B cell (primary cell): Measurements from ENCODE around the gene VPS54. TPM values are rescaled to one million over a fixed set of nuclear protein-coding genes. Genes with fewer than 3 reads are reported as not detected.

Experiments used
- ATAC-seq: fragments of 200-7000 bp; cut with Tn5 transposase; one replicate; pipeline ENCODE4 v1.10.0; 2021; ENCODE audit warnings: low read depth, mild to moderate bottlenecking, moderate number of reproducible peaks, moderate library complexity
- CTCF ChIA-PET: fragments of 350-600 bp; sonication (Branson Sonifier 250); formaldehyde crosslinking; loops from one replicate; lab custom pipeline; 2021; ENCODE audit warnings: antibody characterized with exemption, inconsistent platforms; lab: Charles Lee
- POLR2A ChIA-PET: fragments of 350-600 bp; sonication (Branson Sonifier 250); formaldehyde crosslinking; loops from one replicate; lab custom pipeline; 2021; ENCODE audit warnings: antibody characterized with exemption; lab: Charles Lee
- DNase-seq: peaks from one replicate; pipeline ENCODE4 v3.0.0; 2013
- H2AFZ ChIP-seq: 2 replicates; pipeline ENCODE4 v1.6.1; 2012; ENCODE audit warnings: mild to moderate bottlenecking, low read depth, low read length; ENCODE audit not compliant: insufficient read depth, poor library complexity, severe bottlenecking
- H3K27ac ChIP-seq, 2 donors: 1 replicate in 1 of 2; 2 replicates in 1 of 2; pipeline ENCODE4 v1.5.1; 2012 to 2013; ENCODE audit warnings: low read length in 2 of 2, mild to moderate bottlenecking in 2 of 2, moderate library complexity in 1 of 2
- H3K27me3 ChIP-seq, 4 experiments: fragments of 200-600 bp in 1 of 4; sonication (generic) in 1 of 4; replicated peaks in 1 of 4; 1 replicate in 2 of 4; 2 replicates in 2 of 4; pipeline versions ENCODE4 v1.6.1 to v1.7.0; 2013 to 2016; ENCODE audit warnings: low read length in 3 of 4, mild to moderate bottlenecking in 2 of 4, mixed read lengths in 1 of 4, moderate library complexity in 1 of 4; ENCODE audit not compliant: insufficient read depth in 4 of 4, control insufficient read depth in 3 of 4; ENCODE audit errors: control extremely low read depth in 1 of 4
- H3K36me3 ChIP-seq, 2 experiments: replicated peaks in 1 of 2; 1 replicate in 1 of 2; 2 replicates in 1 of 2; pipeline versions ENCODE4 v1.6.1 to v1.7.1; 2013; ENCODE audit warnings: low read length in 1 of 2; ENCODE audit not compliant: insufficient read depth in 2 of 2, control insufficient read depth in 1 of 2; ENCODE audit errors: control extremely low read depth in 1 of 2, extremely low read depth in 1 of 2
- H3K4me1 ChIP-seq, 2 donors: fragments of 200-600 bp in 1 of 2; sonication (generic) in 1 of 2; 1 replicate in 1 of 2; 2 replicates in 1 of 2; pipeline versions ENCODE4 v1.5.1 to v1.6.1; 2013 to 2017; ENCODE audit warnings: low read length in 2 of 2; ENCODE audit not compliant: control insufficient read depth in 2 of 2, insufficient read depth in 2 of 2
- H3K4me2 ChIP-seq: replicated peaks from 2 replicates; pipeline ENCODE3; 2012; ENCODE audit warnings: mild to moderate bottlenecking, low read depth, low read length; ENCODE audit not compliant: poor library complexity, severe bottlenecking
- H3K4me3 ChIP-seq, 5 experiments: fragments of 200-600 bp in 1 of 5; sonication (generic) in 1 of 5; 1 replicate in 3 of 5; 2 replicates in 2 of 5; pipeline versions ENCODE4 v1.5.1 to v1.7.0; 2011 to 2016; ENCODE audit warnings: low read length in 4 of 5, mild to moderate bottlenecking in 4 of 5, low read depth in 2 of 5, control low read depth in 1 of 5, moderate library complexity in 1 of 5; ENCODE audit not compliant: insufficient read depth in 1 of 5; ENCODE audit errors: control extremely low read depth in 1 of 5, extremely low read depth in 1 of 5
- H3K79me2 ChIP-seq: fragments of 200-600 bp; sonication (generic); one replicate; pipeline ENCODE4 v1.6.0; 2016; ENCODE audit warnings: low read length; ENCODE audit not compliant: control insufficient read depth, insufficient read depth
- H3K9ac ChIP-seq: fragments of 200-600 bp; sonication (generic); 2 replicates; pipeline ENCODE4 v1.6.1; 2017; ENCODE audit warnings: mild to moderate bottlenecking, low read length, moderate library complexity
- H3K9me3 ChIP-seq, 3 donors: one replicate each; pipeline versions ENCODE4 v1.6.1 to v1.7.1; 2013; ENCODE audit warnings: low read length in 2 of 3; ENCODE audit not compliant: control insufficient read depth in 2 of 3, insufficient read depth in 1 of 3; ENCODE audit errors: control extremely low read depth in 1 of 3
- H4K20me1 ChIP-seq: 2 replicates; pipeline ENCODE4 v1.6.0; 2012; ENCODE audit warnings: mild to moderate bottlenecking, low read length; ENCODE audit not compliant: insufficient read depth, control insufficient read depth, poor library complexity, severe bottlenecking
- H3K27ac Mint-ChIP-seq: one replicate; pipeline ENCODE4 v1.8.0; 2021; ENCODE audit warnings: mixed read lengths
- H3K27me3 Mint-ChIP-seq: one replicate; pipeline ENCODE4 v1.8.0; 2021; ENCODE audit warnings: mixed read lengths
- H3K4me1 Mint-ChIP-seq: one replicate; pipeline ENCODE4 v1.8.0; 2021; ENCODE audit warnings: mixed read lengths
- H3K4me3 Mint-ChIP-seq: one replicate; pipeline ENCODE4 v1.8.0; 2021; ENCODE audit warnings: mixed read lengths
- H3K9me3 Mint-ChIP-seq: one replicate; pipeline ENCODE4 v1.8.0; 2022; ENCODE audit warnings: mixed read lengths; ENCODE audit not compliant: insufficient read depth
- EZH2 ChIP-seq: IDR thresholded peaks from 2 replicates; pipeline ENCODE4 v1.6.1; 2012; ENCODE audit warnings: borderline replicate concordance, low read depth, mild to moderate bottlenecking, moderate library complexity, low read length; ENCODE audit not compliant: insufficient read depth, poor library complexity, severe bottlenecking
- WGBS: methylation state at CpG from one replicate; pipeline ENCODE4 v1.1.5; 2013; ENCODE audit warnings: missing lambda C conversion rate; ENCODE audit not compliant: insufficient coverage; 5-methylcytosine and 5-hydroxymethylcytosine counted together
- intact Hi-C: fragments of 100-400 bp; cut with micrococcal nuclease; formaldehyde crosslinking; loops from one replicate; pipeline ENCODE4 v1.10.0; 2022
- polyA plus RNA-seq: library from polyadenylated mRNA; depleted of rRNA; stranded (reverse); fragments of >200 nt; gene quantifications from 2 replicates; pipeline ENCODE4 v1.2.3, GENCODE V29; 2012
- total RNA-seq, 2 donors: library from RNA; stranded (reverse); fragments of 120-200 nt in 1 of 2; gene quantifications; 1 replicate in 1 of 2; 2 replicates in 1 of 2; pipeline versions ENCODE4 v1.2.3 to v1.2.4, GENCODE V29; 2013 to 2022
- TF ChIP-seq, protein P1 (sequence below): fragments of 200-600 bp; IDR thresholded peaks from one replicate; pipeline ENCODE4 v1.8.0; 2022; ENCODE audit warnings: antibody characterized with exemption, mild to moderate bottlenecking

Gene VPS54
- total and polyA plus RNA-seq, 2 donors (not counting 1 experiment from before 2014, with no cell fraction given) = 6.2 to 13.2 TPM

DNA sequence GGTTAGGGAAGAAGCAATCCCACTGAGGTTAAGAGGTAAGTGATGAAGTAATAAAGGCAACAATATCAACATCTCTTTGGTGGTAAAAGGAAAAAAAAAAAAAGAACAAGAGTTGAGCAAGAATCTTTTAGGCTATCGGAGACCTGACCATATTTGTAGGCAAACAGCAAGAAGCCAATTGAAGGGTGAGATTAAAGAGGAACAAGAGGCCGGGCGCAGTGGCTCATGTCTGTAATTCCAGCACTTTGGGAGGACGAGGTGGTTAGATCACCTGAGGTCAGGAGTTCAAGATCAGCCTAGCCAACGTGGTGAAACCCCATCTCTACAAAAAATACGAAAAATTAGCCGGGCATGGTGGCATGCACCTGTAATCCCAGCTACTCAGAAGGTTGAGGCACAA lies 11.3 kb downstream of the VPS54 start:
- no peak overlapping the region for H2AFZ ChIP-seq
- no peak overlapping the region for H3K27ac ChIP-seq
- H3K4me3 ChIP-seq = no peak overlapping the region
- no peaks in the 10 kb centered on the region for H3K9me3 ChIP-seq
- H3K4me1 ChIP-seq = no peaks in the 10 kb centered on the region
- Mint-ChIP-seq H3K27ac (no peak overlapping the region), H3K27me3 (no peaks in the 10 kb centered on the region), H3K4me1 (peaks cover 5% of the 10 kb centered on the region), H3K9me3 (no peaks in the 10 kb centered on the region), H3K4me3 (no peak overlapping the region)
- ATAC-seq = no peak
- H4K20me1 ChIP-seq = peaks cover 42% of the 10 kb centered on the region
- H3K4me2 ChIP-seq = no peak overlapping the region
- no peak for DNase-seq
- H3K36me3 ChIP-seq = peaks cover 0 to 2% of the 10 kb centered on the region in 2 experiments
- ChIA-PET CTCF (no interaction called here), POLR2A (no interaction called here)
- TF ChIP-seq EZH2 = no peak
- TF ChIP-seq, protein P1, sequence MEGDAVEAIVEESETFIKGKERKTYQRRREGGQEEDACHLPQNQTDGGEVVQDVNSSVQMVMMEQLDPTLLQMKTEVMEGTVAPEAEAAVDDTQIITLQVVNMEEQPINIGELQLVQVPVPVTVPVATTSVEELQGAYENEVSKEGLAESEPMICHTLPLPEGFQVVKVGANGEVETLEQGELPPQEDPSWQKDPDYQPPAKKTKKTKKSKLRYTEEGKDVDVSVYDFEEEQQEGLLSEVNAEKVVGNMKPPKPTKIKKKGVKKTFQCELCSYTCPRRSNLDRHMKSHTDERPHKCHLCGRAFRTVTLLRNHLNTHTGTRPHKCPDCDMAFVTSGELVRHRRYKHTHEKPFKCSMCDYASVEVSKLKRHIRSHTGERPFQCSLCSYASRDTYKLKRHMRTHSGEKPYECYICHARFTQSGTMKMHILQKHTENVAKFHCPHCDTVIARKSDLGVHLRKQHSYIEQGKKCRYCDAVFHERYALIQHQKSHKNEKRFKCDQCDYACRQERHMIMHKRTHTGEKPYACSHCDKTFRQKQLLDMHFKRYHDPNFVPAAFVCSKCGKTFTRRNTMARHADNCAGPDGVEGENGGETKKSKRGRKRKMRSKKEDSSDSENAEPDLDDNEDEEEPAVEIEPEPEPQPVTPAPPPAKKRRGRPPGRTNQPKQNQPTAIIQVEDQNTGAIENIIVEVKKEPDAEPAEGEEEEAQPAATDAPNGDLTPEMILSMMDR = no peak
- no peaks in the 10 kb centered on the region for H3K27me3 ChIP-seq
- H3K9ac ChIP-seq = no peak overlapping the region
- intact Hi-C loops = no loop called here
- 100% methylated on average over 5 of the region's 7 CpGs for WGBS
- H3K79me2 ChIP-seq = peaks cover 50% of the 10 kb centered on the region

DNA sequence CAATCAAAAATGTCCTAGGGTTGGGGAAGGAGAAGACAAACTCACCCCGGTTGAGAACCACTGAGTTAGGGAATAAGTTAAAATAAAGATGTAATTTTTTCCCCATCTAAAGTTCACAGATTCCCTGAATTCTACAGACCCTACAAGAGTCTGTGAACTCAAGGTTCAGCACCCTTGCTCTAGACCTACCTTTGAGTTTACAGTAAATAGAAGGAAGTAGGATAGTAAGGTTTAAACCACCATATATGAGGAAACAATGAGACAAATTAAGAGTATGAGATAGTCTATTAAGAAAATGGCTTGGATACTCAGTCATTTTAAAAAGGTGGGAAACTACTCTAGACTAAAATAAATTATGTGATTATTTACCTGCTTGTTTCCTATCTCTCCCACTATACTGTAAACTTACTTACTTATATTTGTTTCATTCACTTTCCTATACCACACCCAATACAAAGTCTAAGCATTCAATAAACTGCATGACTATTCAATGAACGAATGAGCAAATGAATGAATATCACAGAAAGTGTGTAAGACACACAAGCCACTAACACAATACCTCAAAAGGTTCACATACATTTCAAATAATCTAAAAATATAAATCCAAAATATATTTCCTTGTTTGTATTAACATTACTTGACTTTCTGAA lies 13.4 kb downstream of the VPS54 start:
- POLR2A ChIA-PET = no interaction called here

More for the DNA sequence above, 13.4 kb downstream of the VPS54 start:
- Histone ChIP-seq H3K79me2 (peaks cover 47% of the 10 kb centered on the region), H3K4me1 (no peaks in the 10 kb centered on the region), H3K4me3 (no peak overlapping the region), H3K9me3 (no peaks in the 10 kb centered on the region), H4K20me1 (peaks cover 50% of the 10 kb centered on the region), H3K4me2 (no peak overlapping the region), H3K27ac (no peak overlapping the region), H3K27me3 (no peaks in the 10 kb centered on the region), H2AFZ (no peak overlapping the region), H3K9ac (no peak overlapping the region), H3K36me3 (no peaks in the 10 kb centered on the region)
- DNase-seq (no peak), ATAC-seq (no peak)
- CTCF ChIA-PET = no interaction called here
- TF ChIP-seq, protein P1 = no peak
- TF ChIP-seq EZH2 = no peak
- intact Hi-C loops = no loop called here
- Mint-ChIP-seq H3K4me3 (no peak overlapping the region), H3K27ac (no peak overlapping the region), H3K9me3 (no peaks in the 10 kb centered on the region), H3K4me1 (peaks cover 3% of the 10 kb centered on the region), H3K27me3 (no peaks in the 10 kb centered on the region)
- WGBS = no CpG with 5 or more reads among the region's 2 CpGs
